DMS53 (cell line): Measurements from ENCODE around the gene KSR2.

Source experiments
- DNase-seq: peaks from one replicate; lab custom pipeline; 2025; lab: John Stamatoyannopoulos, UW

The KSR2 gene

GRCh38 chr12:117857632-117858612 lies 110.9 kb downstream of the KSR2 start:
- peak; percentile 79 for DNase-seq

- DNase-seq, result peak; percentile 69
Observed at GRCh38 chr12:117857139-117857538, 111.7 kb downstream of the KSR2 start.

GRCh38 chr12:117855165-117855564 lies 113.6 kb downstream of the KSR2 start:
- no peak for DNase-seq

GRCh38 chr12:117854339-117855012 lies 114.3 kb downstream of the KSR2 start:
- DNase-seq, result peak; percentile 88

DNA sequence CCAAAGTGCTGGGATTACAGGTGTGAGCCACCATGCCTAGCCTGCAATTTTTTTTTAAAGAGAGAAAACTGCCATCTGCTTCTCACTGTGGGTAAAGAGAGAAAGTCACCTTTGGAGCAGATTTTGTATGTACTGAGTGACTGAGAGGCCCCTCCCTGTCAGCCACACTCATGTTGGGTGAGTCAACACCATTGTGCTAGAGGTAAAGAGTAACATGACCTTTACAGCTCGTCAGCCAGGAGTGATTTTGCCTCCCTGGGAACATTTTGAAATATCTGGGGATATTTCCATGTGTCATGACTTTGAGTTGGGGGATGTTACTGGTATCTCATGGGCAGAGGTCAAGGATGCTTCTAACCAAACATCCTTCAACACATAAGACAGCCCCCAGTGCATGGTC lies 115.2 kb downstream of the KSR2 start:
- DNase-seq, result peak; percentile 96

DNA sequence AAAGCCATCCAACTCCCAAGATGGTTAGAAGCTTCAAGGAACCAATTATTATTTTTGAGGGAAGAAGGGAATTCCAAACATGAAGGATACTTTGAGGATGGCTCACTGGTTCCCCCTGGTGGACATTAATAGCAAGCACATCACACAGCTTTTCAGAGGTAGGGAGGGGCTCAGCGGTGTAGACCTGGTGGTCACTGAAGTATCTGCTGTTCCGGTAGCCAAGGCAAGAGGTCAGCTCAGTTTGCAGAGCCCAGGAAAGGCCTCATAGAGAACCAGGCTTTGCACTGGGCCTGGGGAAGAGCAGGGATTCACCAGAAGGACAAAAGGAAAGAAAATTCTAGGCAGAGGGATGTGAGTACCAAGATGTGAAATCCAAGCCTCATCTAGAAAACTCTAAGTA lies 118.7 kb downstream of the KSR2 start:
- peak; percentile 73 for DNase-seq

DNA sequence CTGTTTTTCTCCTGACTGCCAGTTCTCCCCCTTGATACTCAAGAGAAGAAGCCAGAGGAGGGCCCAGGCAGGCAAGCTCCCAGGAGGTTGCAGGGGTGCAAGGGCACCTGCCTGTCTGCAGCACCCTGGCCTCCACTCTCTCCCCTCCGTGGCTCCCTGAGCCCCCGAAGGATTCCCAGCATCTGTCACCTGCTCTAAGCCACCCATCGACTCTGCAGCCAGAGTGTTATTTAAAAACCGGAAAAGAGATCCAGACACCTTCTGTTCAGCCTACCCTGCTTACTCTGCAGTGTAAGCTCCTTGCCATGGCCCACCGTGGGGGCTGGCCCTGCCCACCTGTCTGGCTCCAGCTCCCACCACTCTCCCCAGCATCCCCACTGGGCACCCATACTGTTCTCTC lies 121.4 kb downstream of the KSR2 start:
- DNase-seq, result no peak

- DNase-seq, result no peak
Observed at GRCh38 chr12:117845271-117845904, 123.4 kb downstream of the KSR2 start.

- DNase-seq, result no peak
Observed at GRCh38 chr12:117844114-117844830, 124.5 kb downstream of the KSR2 start.

GRCh38 chr12:117842630-117843029 lies 126.2 kb downstream of the KSR2 start:
- DNase-seq, result no peak

GRCh38 chr12:117842220-117842619 lies 126.6 kb downstream of the KSR2 start:
- DNase-seq, result no peak

- DNase-seq, result no peak
Observed at GRCh38 chr12:117837737-117838050, 131.1 kb downstream of the KSR2 start.

GRCh38 chr12:117836999-117837736 lies 131.6 kb downstream of the KSR2 start:
- DNase-seq, result peak; percentile 81

DNA sequence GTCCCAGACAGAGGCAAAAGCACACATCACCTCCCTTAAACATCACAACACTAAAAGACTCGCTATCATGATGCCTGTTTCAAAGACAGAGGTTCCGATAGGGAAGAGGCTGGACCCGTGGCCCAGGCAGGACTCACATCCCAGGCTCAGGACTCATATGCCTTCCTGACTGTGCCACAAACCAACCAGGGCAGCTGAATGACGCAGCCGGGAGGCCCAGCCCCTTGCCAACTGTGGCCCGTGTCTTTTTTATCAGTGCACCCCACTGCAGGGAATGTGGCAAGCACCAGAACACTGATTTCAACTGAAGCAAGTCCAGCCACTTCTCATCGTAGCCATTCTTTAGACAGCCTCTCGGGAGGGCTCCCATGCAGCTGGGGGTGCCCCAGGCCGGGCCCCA lies 132.3 kb downstream of the KSR2 start:
- no peak for DNase-seq

- DNase-seq, result no peak
Observed at GRCh38 chr12:117835156-117835555, 133.6 kb downstream of the KSR2 start.

- DNase-seq, result no peak
Observed at GRCh38 chr12:117832459-117833457, 136.0 kb downstream of the KSR2 start.

- DNase-seq, result no peak
Observed at GRCh38 chr12:117830471-117830870, 138.3 kb downstream of the KSR2 start.

GRCh38 chr12:117829108-117829507 lies 139.7 kb downstream of the KSR2 start:
- DNase-seq, result no peak

DNA sequence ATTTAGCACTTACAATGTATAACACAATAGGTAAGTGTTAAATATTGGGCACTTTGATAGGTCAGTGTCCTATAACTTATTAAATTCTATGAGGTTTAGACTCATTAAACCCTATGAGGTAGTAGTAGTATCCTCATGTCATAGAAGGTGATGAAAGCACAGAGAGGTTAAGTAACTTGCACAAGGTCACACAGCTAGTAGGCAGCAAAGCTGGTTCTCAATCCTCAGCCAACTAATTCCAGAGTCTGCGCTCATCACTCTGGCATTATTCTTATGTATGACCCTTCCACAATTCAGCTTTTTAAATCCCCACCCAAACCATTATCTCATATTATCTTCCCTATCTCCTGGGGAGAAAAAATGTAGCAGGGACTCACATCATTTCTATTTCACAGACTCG lies 141.1 kb downstream of the KSR2 start:
- DNase-seq, result no peak

GRCh38 chr12:117825827-117826226 lies 143.0 kb downstream of the KSR2 start:
- no peak for DNase-seq
